Measurements from ENCODE around the gene GPR180. TPM values are rescaled to one million over a fixed set of nuclear protein-coding genes. Genes with fewer than 3 reads are reported as not detected.

Gene GPR180
- 1 to 10 TPM; 7.3 to 7.5 TPM for total RNA-seq

DNA sequence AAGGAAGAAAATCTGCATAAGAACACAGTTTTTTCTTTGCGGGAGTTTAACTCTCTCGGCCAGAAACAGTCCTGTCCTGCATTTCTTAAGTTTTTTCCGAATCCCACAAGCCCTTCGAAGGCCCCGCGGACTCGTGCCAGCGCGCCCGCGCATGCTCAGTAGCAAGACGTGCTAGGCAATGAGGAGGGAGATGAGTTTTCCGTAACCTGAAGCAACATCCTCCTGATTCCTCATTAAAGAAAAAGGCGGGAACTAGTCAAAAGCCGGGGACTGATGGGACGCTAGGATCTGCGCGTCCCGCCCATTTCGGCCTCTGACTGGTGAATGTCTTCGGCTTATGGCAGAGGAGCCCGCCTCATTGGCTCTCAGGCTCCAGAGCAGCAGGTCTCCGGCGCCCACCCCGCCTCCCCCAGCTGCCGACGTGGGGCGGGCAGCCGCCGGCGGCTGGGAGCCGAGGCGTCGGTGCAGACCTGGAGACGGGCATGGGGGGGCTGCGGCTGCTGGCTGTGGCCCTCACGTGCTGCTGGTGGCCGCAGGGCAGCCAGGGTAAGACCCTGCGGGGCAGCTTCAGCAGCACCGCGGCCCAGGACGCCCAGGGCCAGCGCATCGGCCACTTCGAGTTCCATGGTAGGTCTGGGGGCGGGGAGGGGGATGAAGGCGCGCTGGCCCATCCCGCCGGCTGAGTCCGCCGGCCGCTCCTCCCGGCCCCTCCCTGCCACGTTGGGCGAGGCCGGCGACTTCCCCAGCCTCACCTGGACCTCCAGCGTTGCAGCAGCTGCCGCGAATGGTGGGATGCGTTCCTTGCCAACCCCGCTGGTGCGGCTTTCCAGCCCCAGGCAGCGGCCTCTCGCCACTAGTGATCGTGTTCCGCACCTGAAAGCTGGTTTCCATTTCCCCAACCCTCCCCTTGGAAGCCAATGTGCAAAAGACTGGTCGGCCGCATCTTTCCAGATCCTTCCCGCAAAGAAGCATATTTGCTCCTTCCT is at the start of gene GPR180:
Gene GPR180, plus strand, starts transcription at position 412 of the 986 bp plus-strand sequence. Its CDS starts 71 bp downstream, at position 483.
- Mint-ChIP-seq H3K9me3 (peaks cover 6 to 10% of the 10 kb centered on the region in 2 donors), H3K36me3 (peaks cover 21 to 25% of the 10 kb centered on the region in 2 donors), H3K27ac (peak within 1 kb of the TSS; percentile 57 to 85)
- DNase-seq (ENCODE audit: low spot score in 2 of 2) (peak; percentile 86 to 92), ATAC-seq (peak; percentile 99 to 100)

GRCh38 chr13:94552095-94552494 is 49.6 kb upstream of the GPR180 start:
- ATAC-seq (no peak), DNase-seq (ENCODE audit: low spot score in 2 of 2) (no peak)
- Mint-ChIP-seq H3K36me3 (no peaks in the 10 kb centered on the region), H3K27ac (no peak overlapping the region), H3K9me3 (no peaks in the 10 kb centered on the region)

DNA sequence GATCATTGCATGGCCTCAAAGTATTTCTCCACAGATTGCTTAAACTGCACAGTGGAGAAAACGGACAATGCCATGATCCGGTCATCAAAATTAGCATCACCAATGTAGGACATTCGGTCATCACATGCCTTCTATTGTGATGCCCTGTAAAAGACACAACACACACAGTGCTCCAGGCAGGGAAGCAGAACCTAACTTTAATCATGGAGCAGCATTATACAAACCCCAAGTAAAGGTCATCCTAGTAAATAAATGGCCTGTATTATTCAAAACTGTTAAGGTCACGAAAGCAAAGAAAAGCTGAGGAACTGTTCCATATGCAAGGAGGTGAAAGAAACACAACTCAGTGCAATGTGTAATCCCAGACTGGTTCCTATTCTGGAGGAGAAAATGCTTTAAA is 47.9 kb upstream of the GPR180 start:
- H3K27ac Mint-ChIP-seq = no peak overlapping the region
- ATAC-seq = no peak
- DNase-seq (ENCODE audit: low spot score in 2 of 2) = no peak
- peaks cover 4 to 5% of the 10 kb centered on the region in 2 donors for H3K36me3 Mint-ChIP-seq
- no peaks in the 10 kb centered on the region for H3K9me3 Mint-ChIP-seq

- Mint-ChIP-seq H3K36me3 (peaks cover 10 to 11% of the 10 kb centered on the region in 2 donors), H3K27ac (no peak overlapping the region), H3K9me3 (peaks cover 0 to 4% of the 10 kb centered on the region in 2 donors)
- no peak for ATAC-seq
- DNase-seq (ENCODE audit: low spot score in 2 of 2) = no peak
Measured at GRCh38 chr13:94556041-94556440, 45.6 kb upstream of the GPR180 start.

DNA sequence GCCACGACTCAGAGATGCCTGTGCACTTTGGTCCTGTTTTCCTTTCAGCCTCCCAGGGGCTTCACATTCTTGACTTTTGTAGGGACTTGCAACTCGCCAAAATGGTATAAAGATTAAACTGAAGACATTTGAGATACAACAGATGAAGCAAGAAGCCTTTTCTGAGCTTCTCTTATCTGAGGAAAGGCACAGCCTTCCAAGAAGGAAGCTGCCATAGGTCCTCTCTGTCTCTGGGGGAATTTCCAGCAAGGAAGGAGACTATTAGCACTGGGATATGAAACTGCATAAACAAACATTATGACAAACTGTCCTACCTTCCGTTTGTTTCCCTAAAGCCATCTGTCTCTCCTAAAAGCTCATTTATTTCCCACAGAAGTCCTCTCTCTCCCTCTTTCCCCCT is 45.0 kb upstream of the GPR180 start:
- no peak for ATAC-seq
- Mint-ChIP-seq H3K27ac (peak overlapping the region in 1 of 2 donors; percentile 44), H3K36me3 (peaks cover 10 to 11% of the 10 kb centered on the region in 2 donors), H3K9me3 (peaks cover 0 to 4% of the 10 kb centered on the region in 2 donors)
- no peak for DNase-seq (ENCODE audit: low spot score in 2 of 2)

DNA sequence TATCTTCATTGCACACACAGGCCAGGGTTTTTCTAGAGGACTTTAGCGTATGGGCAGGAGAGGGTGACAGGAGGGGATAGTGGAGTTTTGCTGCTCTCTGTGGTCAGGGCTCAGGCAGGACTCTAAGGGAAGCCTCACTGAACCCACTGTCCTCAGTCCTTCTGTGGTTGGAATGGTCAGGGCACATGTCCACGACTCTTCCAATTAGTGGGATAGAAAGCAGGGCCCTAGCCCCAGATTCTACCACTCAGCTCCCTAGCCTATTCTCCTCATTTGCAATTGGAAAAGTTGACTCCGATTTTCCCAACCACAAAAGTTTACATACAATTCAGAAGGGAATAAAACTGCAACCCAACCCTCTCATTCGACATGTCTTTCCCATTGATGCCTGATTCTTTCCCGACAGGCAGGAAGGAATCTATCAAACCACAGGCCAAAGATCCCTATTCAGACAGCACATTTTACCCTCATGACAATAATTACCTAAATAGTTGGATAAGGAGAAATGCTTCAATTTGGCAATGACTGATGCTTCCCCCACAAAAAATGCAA is 43.9 kb upstream of the GPR180 start:
- peaks cover 0 to 4% of the 10 kb centered on the region in 2 donors for H3K9me3 Mint-ChIP-seq

DNA sequence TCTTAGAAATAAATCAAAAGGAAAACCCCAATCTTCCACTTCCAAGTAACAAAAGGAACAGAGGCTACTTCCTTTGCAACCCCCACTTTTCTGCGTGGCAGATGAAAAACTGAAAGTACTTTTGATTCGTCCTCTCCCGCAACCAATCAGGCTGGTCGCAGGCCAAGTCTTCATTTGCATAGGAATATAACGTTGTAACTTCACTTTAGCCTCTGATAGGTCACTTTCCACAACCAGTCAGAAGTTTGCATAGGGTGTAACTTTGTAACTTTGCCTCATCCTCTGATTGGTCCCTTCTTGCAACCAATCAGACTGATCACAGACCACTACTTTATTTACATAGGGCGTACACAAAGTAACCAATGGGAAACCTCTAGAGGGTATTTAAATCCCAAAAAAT is 42.9 kb upstream of the GPR180 start:
- Mint-ChIP-seq H3K27ac (peak overlapping the region in 1 of 2 donors; percentile 73), H3K9me3 (peaks cover 0 to 4% of the 10 kb centered on the region in 2 donors), H3K36me3 (peaks cover 13 to 22% of the 10 kb centered on the region in 2 donors)
- DNase-seq (ENCODE audit: low spot score in 2 of 2) (no peak), ATAC-seq (peak; percentile 53 to 92)

More for the DNA sequence above, 43.9 kb upstream of the GPR180 start:
- Mint-ChIP-seq H3K36me3 (peaks cover 13 to 16% of the 10 kb centered on the region in 2 donors), H3K27ac (no peak overlapping the region)
- ATAC-seq (no peak), DNase-seq (ENCODE audit: low spot score in 2 of 2) (no peak)

DNA sequence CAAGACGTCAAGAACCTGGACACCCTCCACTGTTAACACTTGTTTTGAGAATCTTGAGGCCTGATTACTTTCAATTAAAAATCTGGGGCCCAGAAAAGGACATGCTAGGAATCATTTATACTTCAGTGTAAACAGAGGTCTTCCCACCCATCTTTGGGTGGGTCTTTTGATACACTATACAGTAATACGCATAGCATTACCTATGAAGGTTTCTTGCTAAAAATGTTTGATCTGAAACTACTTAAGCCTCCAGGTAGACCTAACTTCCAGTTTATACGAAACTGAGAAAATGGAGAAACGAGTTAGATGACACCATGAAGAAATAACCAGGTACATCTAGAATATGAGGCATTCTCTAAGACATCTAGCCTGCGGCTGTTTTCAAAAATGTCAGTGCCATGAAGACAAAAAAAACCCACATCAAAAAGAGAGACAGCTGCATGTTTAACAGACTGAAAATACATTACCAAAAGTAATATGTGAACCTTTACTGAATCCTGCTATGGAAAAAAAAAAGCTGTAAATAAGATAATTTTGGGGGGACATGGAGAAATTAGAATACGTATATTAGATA is 42.3 kb upstream of the GPR180 start:
- Mint-ChIP-seq H3K27ac (peak overlapping the region; percentile 6 to 73), H3K9me3 (peaks cover 0 to 4% of the 10 kb centered on the region in 2 donors), H3K36me3 (peaks cover 13 to 22% of the 10 kb centered on the region in 2 donors)
- DNase-seq (ENCODE audit: low spot score in 2 of 2) = no peak
- ATAC-seq = peak; percentile 42 to 78

- peaks cover 0 to 4% of the 10 kb centered on the region in 2 donors for H3K9me3 Mint-ChIP-seq
- H3K27ac Mint-ChIP-seq = no peak overlapping the region
- no peak for ATAC-seq
- H3K36me3 Mint-ChIP-seq = peaks cover 13 to 22% of the 10 kb centered on the region in 2 donors
- DNase-seq (ENCODE audit: low spot score in 2 of 2) = no peak
Measured at GRCh38 chr13:94560116-94560515, 41.5 kb upstream of the GPR180 start.

GRCh38 chr13:94561126-94561525 is 40.5 kb upstream of the GPR180 start:
- DNase-seq (ENCODE audit: low spot score in 2 of 2) (no peak), ATAC-seq (no peak)
- Mint-ChIP-seq H3K27ac (no peak overlapping the region), H3K36me3 (peaks cover 13 to 22% of the 10 kb centered on the region in 2 donors), H3K9me3 (peaks cover 0 to 4% of the 10 kb centered on the region in 2 donors)

DNA sequence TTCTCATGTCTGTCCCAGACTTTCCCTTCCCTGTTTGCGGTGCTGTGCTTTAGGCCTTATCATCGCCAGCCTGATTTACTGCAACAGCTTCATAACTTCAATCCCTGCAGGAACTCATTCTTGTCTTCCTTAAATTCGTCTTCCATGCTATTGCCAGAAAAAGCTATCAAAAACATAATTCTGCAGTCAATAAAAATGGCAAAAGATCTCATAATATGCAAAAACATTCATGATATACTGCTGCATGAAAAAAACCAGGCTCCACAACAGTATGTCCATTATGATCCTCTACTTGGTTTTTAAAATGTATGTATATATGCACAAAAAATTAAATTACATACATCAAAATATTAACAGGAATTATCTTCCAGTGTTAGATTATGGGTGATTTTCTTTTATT is 34.1 kb upstream of the GPR180 start:
- ATAC-seq = no peak
- H3K27ac Mint-ChIP-seq = no peak overlapping the region
- DNase-seq (ENCODE audit: low spot score in 2 of 2) = no peak
- H3K9me3 Mint-ChIP-seq = no peaks in the 10 kb centered on the region
- peaks cover 41 to 43% of the 10 kb centered on the region in 2 donors for H3K36me3 Mint-ChIP-seq

DNA sequence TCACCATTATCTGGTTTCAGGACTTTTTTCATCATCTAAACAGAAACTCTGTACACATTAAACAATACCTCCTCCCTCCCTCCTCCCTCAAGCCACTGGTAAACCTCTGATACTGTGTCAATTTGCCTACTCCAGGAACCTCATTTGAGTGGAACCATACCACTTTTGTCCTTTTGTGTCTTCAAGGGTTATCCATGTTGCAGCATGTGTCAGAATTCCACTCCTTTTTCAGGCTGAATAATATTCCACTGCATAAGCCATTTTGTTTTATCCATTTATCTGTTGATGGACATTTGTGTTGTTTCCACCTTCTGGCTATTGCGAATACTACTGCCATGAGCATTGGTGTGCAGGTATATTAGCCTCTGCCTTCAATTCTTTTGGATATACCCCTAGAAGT is 33.2 kb upstream of the GPR180 start:
- ATAC-seq (no peak), DNase-seq (ENCODE audit: low spot score in 2 of 2) (no peak)
- Mint-ChIP-seq H3K27ac (no peak overlapping the region), H3K36me3 (peaks cover 46% of the 10 kb centered on the region in 2 donors), H3K9me3 (no peaks in the 10 kb centered on the region)

DNA sequence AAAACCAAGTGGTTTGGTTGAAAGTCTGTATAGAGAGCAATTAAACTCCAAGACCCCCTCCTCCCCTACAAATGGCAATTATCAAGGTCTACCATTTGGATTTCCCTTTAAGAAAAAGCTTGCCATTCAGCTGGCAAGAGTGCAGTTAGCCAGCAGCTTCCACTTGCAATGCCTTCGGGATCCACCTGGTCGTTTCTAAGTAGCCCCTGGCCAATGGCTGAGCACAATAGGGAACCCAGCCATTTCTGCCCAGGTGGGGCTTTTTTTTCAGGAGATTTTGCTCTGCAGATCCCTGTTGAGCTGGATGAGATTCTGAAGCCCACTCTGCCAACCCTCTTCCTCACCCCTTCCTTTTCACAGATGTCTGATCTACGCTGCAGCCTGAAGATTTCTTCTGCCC is 32.0 kb upstream of the GPR180 start:
- H3K9me3 Mint-ChIP-seq = no peaks in the 10 kb centered on the region
- DNase-seq (ENCODE audit: low spot score in 2 of 2) (no peak), ATAC-seq (no peak)
- peaks cover 46 to 55% of the 10 kb centered on the region in 2 donors for H3K36me3 Mint-ChIP-seq
- H3K27ac Mint-ChIP-seq = no peak overlapping the region

GRCh38 chr13:94579063-94579462 is 22.6 kb upstream of the GPR180 start:
- Mint-ChIP-seq H3K36me3 (peaks cover 19 to 39% of the 10 kb centered on the region in 2 donors), H3K9me3 (no peaks in the 10 kb centered on the region), H3K27ac (no peak overlapping the region)
- ATAC-seq = no peak
- no peak for DNase-seq (ENCODE audit: low spot score in 2 of 2)

DNA sequence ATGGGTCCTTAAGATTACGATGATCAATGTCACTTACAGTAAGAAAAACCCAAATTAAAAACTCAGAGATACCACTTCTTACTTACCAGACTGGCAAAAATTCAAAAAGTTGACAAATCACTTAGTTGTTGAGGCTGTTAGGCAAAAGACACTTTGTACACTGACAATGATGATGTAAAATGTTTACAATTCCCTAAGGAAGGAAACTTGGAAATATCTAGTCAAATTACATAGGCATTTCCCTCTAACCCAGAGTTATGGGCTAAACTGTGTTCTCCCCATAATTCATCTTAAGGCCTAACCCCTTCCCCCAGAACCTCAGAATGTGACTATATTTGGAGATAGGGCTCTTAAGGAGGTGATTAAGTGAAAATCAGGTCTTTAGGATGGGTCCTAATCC is 17.7 kb upstream of the GPR180 start:
- Mint-ChIP-seq H3K27ac (no peak overlapping the region), H3K9me3 (no peaks in the 10 kb centered on the region), H3K36me3 (peaks cover 34 to 54% of the 10 kb centered on the region in 2 donors)
- ATAC-seq (no peak), DNase-seq (ENCODE audit: low spot score in 2 of 2) (no peak)

DNA sequence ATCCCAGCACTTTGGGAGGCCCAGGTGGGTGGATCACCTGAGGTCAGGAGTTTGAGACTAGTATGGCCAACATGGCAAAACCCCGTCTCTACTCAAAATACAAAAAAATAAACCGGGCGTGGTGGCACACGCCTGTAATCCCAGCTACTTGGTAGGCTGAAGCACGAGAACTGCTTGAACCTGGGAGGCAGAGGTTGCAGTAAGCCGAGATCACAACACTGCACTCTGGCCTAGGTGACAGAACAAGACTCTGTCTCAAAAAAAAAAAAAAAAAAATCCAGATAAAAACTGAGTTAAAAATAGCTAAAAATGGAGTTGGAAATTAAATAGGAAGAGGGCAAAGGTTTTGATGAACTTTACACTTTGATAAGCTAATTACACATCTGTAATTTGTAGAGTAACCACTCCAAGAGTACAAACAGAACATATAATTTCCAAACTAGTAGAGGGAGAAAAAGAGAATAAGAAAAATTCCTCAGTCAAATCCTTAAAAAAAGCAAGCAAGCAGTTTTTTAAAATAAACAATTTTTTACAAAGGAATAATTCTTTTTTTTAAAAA is 16.0 kb upstream of the GPR180 start:
- no peaks in the 10 kb centered on the region for H3K9me3 Mint-ChIP-seq
- peaks cover 29 to 56% of the 10 kb centered on the region in 2 donors for H3K36me3 Mint-ChIP-seq
- ATAC-seq (no peak), DNase-seq (ENCODE audit: low spot score in 2 of 2) (no peak)
- no peak overlapping the region for H3K27ac Mint-ChIP-seq

DNA sequence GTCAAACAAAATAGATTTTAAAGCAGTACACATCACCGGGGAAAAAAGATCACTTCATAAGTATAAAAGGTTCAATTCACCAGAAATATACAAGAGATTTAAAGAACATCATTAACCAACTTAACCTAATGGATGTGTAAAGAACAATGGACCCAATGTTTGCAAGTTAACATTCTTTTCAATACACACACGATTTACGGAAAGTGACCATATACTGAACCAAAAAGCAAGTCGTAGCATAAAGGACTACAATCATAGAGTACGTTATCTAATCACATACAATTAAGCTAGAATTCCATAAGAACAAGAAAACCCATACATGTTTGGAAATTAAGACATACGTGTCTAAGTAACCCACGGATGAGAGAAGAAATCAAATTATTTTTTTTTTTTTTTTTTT is 15.3 kb upstream of the GPR180 start:
- peaks cover 24 to 53% of the 10 kb centered on the region in 2 donors for H3K36me3 Mint-ChIP-seq
- DNase-seq (ENCODE audit: low spot score in 2 of 2) (no peak), ATAC-seq (no peak)
- no peaks in the 10 kb centered on the region for H3K9me3 Mint-ChIP-seq
- no peak overlapping the region for H3K27ac Mint-ChIP-seq

Data from activated naive CD4-positive, alpha-beta T cell treated with anti-CD3 and anti-CD28 coated beads, Interleukin-2, amount 50 U/mL, for 72 hours (primary cell).